ENCODE data around the gene CBX8. TPM values are rescaled to one million over a fixed set of nuclear protein-coding genes. Genes with fewer than 3 reads are reported as not detected.

CBX8 gene
- total and polyA plus RNA-seq, 2 of the 8 experiments (the other 6 are each of a cell fraction or from before 2014, with no cell fraction given) = 0.09 to 2.1 TPM

DNA sequence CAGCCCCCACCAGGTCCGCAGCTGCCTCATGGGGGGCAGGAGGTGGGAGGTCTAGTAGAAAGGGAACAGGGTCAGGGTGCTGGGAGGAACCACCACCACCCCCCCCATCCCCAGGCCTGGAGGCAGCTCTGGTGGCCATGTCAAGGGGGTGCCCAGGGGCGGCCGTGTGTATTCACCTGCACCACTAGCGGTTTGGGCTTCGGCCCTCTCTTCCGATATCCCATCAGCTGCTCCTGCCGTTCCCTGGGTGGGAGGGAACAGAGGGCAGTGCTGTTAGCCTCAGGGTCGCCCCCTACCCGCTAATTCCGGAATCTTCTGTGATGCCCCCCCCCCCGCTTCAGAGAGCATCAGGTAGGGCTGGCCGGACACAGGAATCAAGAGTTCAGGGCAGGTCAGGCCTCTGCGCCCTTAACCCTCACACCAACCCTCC lies 38.6 kb upstream of the CBX8 start:
- FAIRE-seq = no peak
- Histone ChIP-seq H3K56ac (replicated peaks; ENCODE audit: insufficient read length, low read depth, low read length) (no peak overlapping the region), H2BK5ac (ENCODE audit: low read depth, low read length) (no peak overlapping the region), H2AFZ (ENCODE audit: low read length) (no peak overlapping the region), H3K4me2 (ENCODE audit: insufficient read depth in 1 of 2, low read depth in 2 of 2, low read length in 2 of 2) (peak overlapping the region; percentile 75 to 88), H3K9ac (replicated peaks in 1 of 4; ENCODE audit: extremely low read depth in 1 of 4, low read depth in 3 of 4, low read length in 3 of 4) (no peak overlapping the region), H3K27me3 (replicated peaks in 1 of 4; ENCODE audit: control insufficient read depth in 3 of 4, extremely low read depth in 1 of 4, insufficient read depth in 3 of 4, low read length in 3 of 4) (peaks cover 58 to 87% (median 83%) of the 10 kb centered on the region in 4 experiments), H4K91ac (replicated peaks; ENCODE audit: insufficient read length, low read length) (no peak overlapping the region), H2BK15ac (ENCODE audit: low read length) (no peak overlapping the region; the same call in 1 of the 2 replicates), H3K27ac (ENCODE audit: low read depth, low read length) (no peak overlapping the region), H3K4ac (replicated peaks; ENCODE audit: insufficient read length, low read depth, low read length) (no peak overlapping the region), H4K20me1 (replicated peaks in 1 of 2; ENCODE audit: control insufficient read depth in 1 of 2, insufficient read depth in 2 of 2, low read length in 2 of 2) (peaks cover 7 to 12% of the 10 kb centered on the region in 2 experiments), H2BK120ac (replicated peaks; ENCODE audit: low read depth, low read length) (no peak overlapping the region), H3K79me1 (ENCODE audit: low read depth, low read length) (no peaks in the 10 kb centered on the region), H3K36me3 (ENCODE audit: control insufficient read depth in 2 of 4, insufficient read depth in 4 of 4, low read length in 3 of 4) (peaks cover 0 to 9% (median 0%) of the 10 kb centered on the region in 4 experiments; a peak in 1 of 8 replicates), H3K23ac (ENCODE audit: insufficient read length) (no peak overlapping the region), H2BK20ac (ENCODE audit: low read length) (no peak overlapping the region), H4K5ac (ENCODE audit: insufficient read length, low read depth, low read length) (no peak overlapping the region), H3K14ac (ENCODE audit: insufficient read length) (no peak overlapping the region), H3K4me3 (ENCODE audit: extremely low read depth in 1 of 4, insufficient read depth in 2 of 4, low read depth in 3 of 4, low read length in 4 of 4) (peak overlapping the region in 3 of 4 experiments; percentile 31 to 63 (median 43); a peak in 6 of 8 replicates), H3K9me3 (ENCODE audit: insufficient read depth in 2 of 2, low read depth in 1 of 2, low read length in 1 of 2) (peaks cover 0 to 4% of the 10 kb centered on the region in 2 experiments; a peak in 2 of 4 replicates), H3K18ac (ENCODE audit: extremely low read depth, low read length) (peak overlapping the region; percentile 25; the same call in 1 of the 2 replicates), H3K23me2 (ENCODE audit: low read depth, low read length) (peaks cover 18% of the 10 kb centered on the region; the same call in 1 of the 2 replicates), H2BK12ac (ENCODE audit: low read depth, low read length) (peak overlapping the region; percentile 81; the same call in 1 of the 2 replicates), H4K8ac (ENCODE audit: extremely low read depth, insufficient read depth, low read length) (no peak overlapping the region; the same call in 1 of the 2 replicates), H3K79me2 (ENCODE audit: control insufficient read depth in 1 of 2, insufficient read depth in 2 of 2, low read length in 2 of 2) (no peaks in the 10 kb centered on the region), H2AK5ac (ENCODE audit: low read depth, low read length) (no peak overlapping the region), H3K4me1 (replicated peaks in 1 of 4; ENCODE audit: control insufficient read depth in 3 of 4, insufficient read depth in 4 of 4, low read length in 3 of 4) (peaks cover 6 to 50% (median 37%) of the 10 kb centered on the region in 4 experiments)
- CTCF ChIA-PET (ENCODE audit: partially characterized antibody) = interaction anchor here (0.6 to 24.7 kb wide), 52 partner anchors 8 to 948 kb away, joined by 3 to 576 read pairs (median 4); partner anchors contain the start of genes CBX8 and RBFOX3
- TF ChIP-seq RAD21 (IDR thresholded peaks at IDR 0.05 in 1 of 2, conservative IDR thresholded peaks at IDR 0.05 in 1 of 2; ENCODE audit: low read depth in 2 of 2, low read length in 2 of 2) (peak in 1 of 2 experiments; percentile 25; a peak in 1 of 4 replicates), CREB1 (IDR thresholded peaks at IDR 0.05) (no peak)
- TF ChIP-seq, protein P1, sequence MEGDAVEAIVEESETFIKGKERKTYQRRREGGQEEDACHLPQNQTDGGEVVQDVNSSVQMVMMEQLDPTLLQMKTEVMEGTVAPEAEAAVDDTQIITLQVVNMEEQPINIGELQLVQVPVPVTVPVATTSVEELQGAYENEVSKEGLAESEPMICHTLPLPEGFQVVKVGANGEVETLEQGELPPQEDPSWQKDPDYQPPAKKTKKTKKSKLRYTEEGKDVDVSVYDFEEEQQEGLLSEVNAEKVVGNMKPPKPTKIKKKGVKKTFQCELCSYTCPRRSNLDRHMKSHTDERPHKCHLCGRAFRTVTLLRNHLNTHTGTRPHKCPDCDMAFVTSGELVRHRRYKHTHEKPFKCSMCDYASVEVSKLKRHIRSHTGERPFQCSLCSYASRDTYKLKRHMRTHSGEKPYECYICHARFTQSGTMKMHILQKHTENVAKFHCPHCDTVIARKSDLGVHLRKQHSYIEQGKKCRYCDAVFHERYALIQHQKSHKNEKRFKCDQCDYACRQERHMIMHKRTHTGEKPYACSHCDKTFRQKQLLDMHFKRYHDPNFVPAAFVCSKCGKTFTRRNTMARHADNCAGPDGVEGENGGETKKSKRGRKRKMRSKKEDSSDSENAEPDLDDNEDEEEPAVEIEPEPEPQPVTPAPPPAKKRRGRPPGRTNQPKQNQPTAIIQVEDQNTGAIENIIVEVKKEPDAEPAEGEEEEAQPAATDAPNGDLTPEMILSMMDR (IDR thresholded peaks at IDR 0.05; ENCODE audit: control extremely low read depth in 1 of 3, insufficient read depth in 1 of 3, low read depth in 1 of 3, low read length in 3 of 3) = peak; percentile 19 to 42 (median 34); a peak in 3 of 4 replicates
- DNase-seq (ENCODE audit: low read depth in 1 of 2, low spot score in 2 of 2) = peak in 1 of 2 experiments; percentile 63
- POLR2A ChIA-PET (ENCODE audit: partially characterized antibody) = interaction anchor here (0.6 to 15.2 kb wide), 16 partner anchors 9 to 158 kb away, joined by 3 to 374 read pairs (median 4); partner anchors contain the start of genes CBX2 and CBX8
- 29% methylated on average over 11 of the region's 13 CpGs; no CpG with 5 or more reads in 1 of the 2 experiments for WGBS, 2 experiments (ENCODE audit: extremely low coverage in 1 of 2, insufficient coverage in 1 of 2, insufficient read length in 1 of 2, insufficient replicate concordance in 2 of 2, low coverage in 1 of 2, low lambda C conversion rate in 2 of 2, missing lambda C conversion rate in 1 of 2)

Measured in H1 (cell line).